Peyer's patch (tissue), 4 donors: Measurements from ENCODE around the gene PRPF6. TPM values are rescaled to one million over a fixed set of nuclear protein-coding genes. Genes with fewer than 3 reads are reported as not detected.

Experiments
- DNase-seq, 3 donors: peaks; one replicate each; pipeline ENCODE4 v3.0.0-alpha.2; 2017 to 2019
- H3K27ac ChIP-seq, 4 donors: fragments of 200-600 bp; sonication (generic); one replicate each; pipeline ENCODE4 v1.5.1; 2016 to 2019
- H3K27me3 ChIP-seq, 2 donors: fragments of 200-600 bp; sonication (generic); one replicate each; pipeline ENCODE4 v1.5.1; 2019
- H3K36me3 ChIP-seq, 3 donors: fragments of 200-600 bp; sonication (generic); one replicate each; pipeline ENCODE4 v1.5.1; 2016 to 2019
- H3K4me1 ChIP-seq, 4 donors: fragments of 200-600 bp; sonication (generic); one replicate each; pipeline ENCODE4 v1.5.1; 2016 to 2019
- H3K4me3 ChIP-seq, 4 donors: fragments of 200-600 bp; sonication (generic); 1 replicate in 3 of 4; 2 replicates in 1 of 4; pipeline ENCODE4 v1.5.1; 2016 to 2019; ENCODE audit warnings: mild to moderate bottlenecking in 1 of 4
- H3K9me3 ChIP-seq, 4 donors: fragments of 200-600 bp; sonication (generic); one replicate each; pipeline ENCODE4 v1.5.1; 2016 to 2019; ENCODE audit warnings: mild to moderate bottlenecking in 1 of 4
- CTCF ChIP-seq, 6 experiments: fragments of 450-650 bp in 4 of 6; fragments of 200-600 bp in 2 of 6; sonication (generic) in 1 of 6; IDR thresholded peaks; one replicate each; pipeline ENCODE4 v1.5.1; 2017 to 2019; ENCODE audit warnings: antibody characterized with exemption in 6 of 6, mild to moderate bottlenecking in 3 of 6, moderate library complexity in 1 of 6
- POLR2A ChIP-seq, 2 donors: fragments of 450-650 bp; IDR thresholded peaks; one replicate each; pipeline ENCODE4 v1.5.1; 2017; ENCODE audit warnings: antibody characterized with exemption in 2 of 2, mild to moderate bottlenecking in 2 of 2, moderate library complexity in 2 of 2
- total RNA-seq, 4 donors: library from RNA; depleted of rRNA; stranded (reverse); fragments of >200 nt; gene quantifications; one replicate each; pipeline ENCODE4 v1.1.0, GENCODE V29; 2016

PRPF6 gene
- total RNA-seq, 4 donors from 2014 or later = 49.6 to 95.7 (median 64.2) TPM

- H3K27me3 ChIP-seq = no peaks in the 10 kb centered on the region
- peak overlapping the region; percentile 38 to 81 (median 68) for H3K4me3 ChIP-seq
- H3K27ac ChIP-seq = peak overlapping the region; percentile 73 to 95 (median 82)
- H3K4me1 ChIP-seq = peaks cover 0 to 28% (median 10%) of the 10 kb centered on the region in 4 donors
- H3K9me3 ChIP-seq = no peaks in the 10 kb centered on the region
- DNase-seq = no peak
- peaks cover 0 to 25% (median 0%) of the 10 kb centered on the region in 3 donors for H3K36me3 ChIP-seq
- TF ChIP-seq CTCF (IDR thresholded peaks at IDR 0.05) (no peak), POLR2A (IDR thresholded peaks at IDR 0.05) (no peak)
Measured at GRCh38 chr20:64077541-64077875, 96.6 kb downstream of the PRPF6 start.

DNA sequence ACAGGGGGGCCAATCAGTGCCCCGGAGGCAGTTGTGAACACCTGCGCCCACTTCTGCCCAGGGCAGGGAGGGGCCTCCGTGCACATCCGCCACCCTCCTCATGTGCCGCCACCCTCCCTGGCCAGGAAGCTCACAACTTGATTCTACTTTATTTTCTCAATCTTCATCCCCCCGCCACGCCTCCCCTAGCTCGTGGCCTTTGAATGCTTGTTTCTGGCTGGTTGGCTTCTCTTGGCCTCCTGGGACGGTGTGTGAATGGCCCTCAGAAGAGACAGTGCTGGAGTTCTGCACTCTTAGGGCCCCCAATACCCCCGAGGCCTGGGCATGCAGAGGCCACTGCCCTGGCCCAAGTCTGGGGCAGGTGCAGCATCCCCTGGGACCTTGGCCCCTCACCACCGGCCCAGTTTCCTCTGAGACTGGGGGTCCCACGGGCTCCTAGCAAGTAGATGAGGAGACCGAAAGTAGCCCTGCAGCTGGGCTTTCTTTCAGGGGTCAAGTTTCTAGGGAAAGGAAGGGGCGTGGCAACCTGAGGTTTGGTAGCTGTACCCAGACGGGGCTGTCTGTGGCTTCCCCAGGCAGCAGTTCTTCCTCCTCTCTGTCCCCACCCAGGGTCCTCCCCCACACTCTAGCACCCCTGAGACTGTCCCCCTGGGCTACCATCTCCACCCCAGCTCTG is 97.1 kb downstream of the PRPF6 start:
- Histone ChIP-seq H3K4me3 (peak overlapping the region; percentile 63 to 81 (median 75)), H3K36me3 (peaks cover 0 to 21% (median 0%) of the 10 kb centered on the region in 3 donors), H3K9me3 (no peaks in the 10 kb centered on the region), H3K4me1 (peaks cover 0 to 25% (median 12%) of the 10 kb centered on the region in 4 donors), H3K27me3 (no peaks in the 10 kb centered on the region), H3K27ac (peak overlapping the region; percentile 73 to 95 (median 82))
- TF ChIP-seq CTCF (IDR thresholded peaks at IDR 0.05) = no peak
- TF ChIP-seq POLR2A (IDR thresholded peaks at IDR 0.05) = no peak
- peak in 2 of 3 donors; percentile 91 to 92 for DNase-seq

DNA sequence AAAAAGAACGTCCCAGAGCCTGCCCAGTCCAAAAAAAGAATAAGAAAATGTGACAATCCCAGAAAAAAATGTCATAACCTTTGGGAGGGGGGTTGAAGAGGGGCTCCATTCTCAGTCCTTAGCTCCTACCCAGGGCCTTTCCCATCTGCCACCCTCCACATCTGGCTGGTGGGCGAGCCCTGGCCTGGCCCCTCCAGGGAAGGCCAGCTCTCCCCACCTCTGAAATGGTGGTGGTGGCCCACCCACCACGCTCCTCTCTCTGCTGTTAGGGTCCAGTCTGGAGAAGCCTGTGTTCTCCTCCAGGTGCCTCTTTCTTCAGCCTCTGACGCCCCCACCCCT is 98.0 kb downstream of the PRPF6 start:
- DNase-seq = no peak
- peaks cover 0 to 5% of the 10 kb centered on the region in 2 donors for H3K27me3 ChIP-seq

GRCh38 chr20:64079273-64080012 is 98.5 kb downstream of the PRPF6 start, which contains the start of gene RGS19:
Gene RGS19 (minus strand): TSS chr20:64079518. CDS start chr20:64076886, 2,632 bp downstream.
- DNase-seq = peak; percentile 71 to 94 (median 93)
- peaks cover 0 to 9% of the 10 kb centered on the region in 2 donors for H3K27me3 ChIP-seq
- no peak for TF ChIP-seq POLR2A (IDR thresholded peaks at IDR 0.05)
- no peak for TF ChIP-seq CTCF (IDR thresholded peaks at IDR 0.05)
- H3K9me3 ChIP-seq = no peaks in the 10 kb centered on the region
- H3K36me3 ChIP-seq = peaks cover 0 to 7% (median 0%) of the 10 kb centered on the region in 3 donors
- H3K4me3 ChIP-seq = peak within 1 kb of the TSS; percentile 63 to 81 (median 75)
- peaks cover 0 to 39% (median 22%) of the 10 kb centered on the region in 4 donors for H3K4me1 ChIP-seq
- peak within 1 kb of the TSS; percentile 73 to 95 (median 82) for H3K27ac ChIP-seq

More for the DNA sequence above, 98.0 kb downstream of the PRPF6 start:
- Histone ChIP-seq H3K27ac (peak overlapping the region; percentile 73 to 95 (median 82)), H3K9me3 (no peaks in the 10 kb centered on the region), H3K4me3 (peak overlapping the region; percentile 63 to 81 (median 75)), H3K4me1 (peaks cover 0 to 34% (median 19%) of the 10 kb centered on the region in 4 donors), H3K36me3 (peaks cover 0 to 12% (median 0%) of the 10 kb centered on the region in 3 donors)
- TF ChIP-seq POLR2A (IDR thresholded peaks at IDR 0.05) (no peak), CTCF (IDR thresholded peaks at IDR 0.05) (no peak)

- Histone ChIP-seq H3K4me1 (peaks cover 0 to 40% (median 22%) of the 10 kb centered on the region in 4 donors), H3K27ac (peak within 1 kb of the TSS; percentile 73 to 95 (median 82)), H3K9me3 (no peaks in the 10 kb centered on the region), H3K4me3 (peak within 1 kb of the TSS; percentile 63 to 81 (median 75)), H3K27me3 (peaks cover 0 to 15% of the 10 kb centered on the region in 2 donors), H3K36me3 (peaks cover 0 to 5% (median 0%) of the 10 kb centered on the region in 3 donors)
- DNase-seq = peak in 1 of 3 donors; percentile 67
- TF ChIP-seq POLR2A (IDR thresholded peaks at IDR 0.05) = no peak
- no peak for TF ChIP-seq CTCF (IDR thresholded peaks at IDR 0.05)
Measured at GRCh38 chr20:64080013-64080812, 99.3 kb downstream of the PRPF6 start, which contains the start of gene OPRL1. Gene OPRL1 (plus strand): TSS chr20:64080082. CDS start chr20:64092721, 12,639 bp downstream.
